Karpas-422 (cell line): ENCODE measurements around the gene GDF9. TPM values are rescaled to one million over a fixed set of nuclear protein-coding genes. Genes with fewer than 3 reads are reported as not detected.

Experiments
- DNase-seq: peaks from one replicate; pipeline ENCODE4 v3.0.0-alpha.2; 2015
- H2AFZ ChIP-seq: fragments of 200-600 bp; sonication (generic); 2 replicates; pipeline ENCODE4 v1.6.1; 2014; ENCODE audit warnings: antibody characterized with exemption, low read length, mixed read lengths
- H3K27ac ChIP-seq: fragments of 200-600 bp; sonication (generic); 2 replicates; pipeline ENCODE4 v1.5.1; 2014; ENCODE audit warnings: mild to moderate bottlenecking, low read length, moderate library complexity
- H3K27me3 ChIP-seq: fragments of 200-600 bp; sonication (generic); 2 replicates; pipeline ENCODE4 v1.6.1; 2014; ENCODE audit warnings: low read length, mixed read lengths
- H3K36me3 ChIP-seq: fragments of 200-600 bp; sonication (generic); 2 replicates; pipeline ENCODE4 v1.6.1; 2014; ENCODE audit warnings: low read length, mixed read lengths; ENCODE audit not compliant: insufficient read depth
- H3K4me1 ChIP-seq: fragments of 200-600 bp; sonication (generic); 2 replicates; pipeline ENCODE4 v1.6.1; 2014; ENCODE audit warnings: mild to moderate bottlenecking, low read length, mixed read lengths
- H3K4me2 ChIP-seq: fragments of 200-600 bp; sonication (generic); 2 replicates; pipeline ENCODE4 v1.6.1; 2014; ENCODE audit warnings: low read length, low read depth, mild to moderate bottlenecking; ENCODE audit not compliant: poor library complexity, severe bottlenecking
- H3K4me3 ChIP-seq: fragments of 200-600 bp; sonication (generic); 2 replicates; pipeline ENCODE4 v1.5.1; 2014; ENCODE audit warnings: mild to moderate bottlenecking, antibody characterized with exemption, low read length, mixed read lengths
- H3K79me2 ChIP-seq: fragments of 200-600 bp; sonication (generic); 2 replicates; pipeline ENCODE4 v1.6.1; 2014; ENCODE audit warnings: mild to moderate bottlenecking, low read length, mixed read lengths
- H3K9ac ChIP-seq: fragments of 200-600 bp; sonication (generic); 2 replicates; pipeline ENCODE4 v1.6.0; 2014; ENCODE audit warnings: low read length
- H3K9me2 ChIP-seq: fragments of 200-600 bp; sonication (generic), shearing (Covaris generic); replicated peaks from 2 replicates; pipeline ENCODE4 v1.6.0; 2014; ENCODE audit warnings: mild to moderate bottlenecking, low read length, moderate library complexity; ENCODE audit not compliant: insufficient read depth
- H3K9me3 ChIP-seq: fragments of 300-700, 200-600 bp; sonication (generic); 2 replicates; pipeline ENCODE4 v1.6.1; 2014; ENCODE audit warnings: low read length, mixed read lengths
- H4K20me1 ChIP-seq: fragments of 200-600 bp; sonication (generic); 2 replicates; pipeline ENCODE4 v1.6.1; 2014; ENCODE audit warnings: mild to moderate bottlenecking, antibody characterized with exemption, low read length, low read depth; ENCODE audit not compliant: insufficient read depth
- total RNA-seq: library from RNA; depleted of rRNA; stranded (reverse); fragments of >200 nt; shearing (Covaris generic); gene quantifications from 2 replicates; pipeline ENCODE4 v1.2.3, GENCODE V29; 2014; ENCODE audit warnings: low replicate concordance

The GDF9 gene
- total RNA-seq, 1 experiment from 2014 or later = 1.2 TPM

DNA sequence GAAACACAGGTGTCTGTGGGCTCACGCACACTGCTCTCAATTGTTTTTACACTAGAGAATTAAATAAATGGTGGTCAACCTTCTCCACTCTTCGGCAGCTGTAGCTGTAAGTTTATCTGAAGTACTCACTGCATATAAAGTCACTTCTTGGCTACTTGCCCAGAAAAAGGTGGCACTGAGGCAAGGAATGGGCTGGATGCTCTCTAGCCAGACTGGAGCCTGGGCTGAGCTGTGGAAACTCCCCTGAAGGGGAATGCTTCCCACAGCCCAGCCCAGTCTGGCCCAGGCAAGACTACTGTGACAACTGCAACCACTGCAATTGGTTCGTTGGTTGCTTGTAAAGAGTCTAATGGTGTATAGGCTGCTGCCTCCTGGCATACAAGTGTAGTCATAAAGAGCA, 11.7 kb upstream of the GDF9 start:
- no peak overlapping the region for H2AFZ ChIP-seq

DNA sequence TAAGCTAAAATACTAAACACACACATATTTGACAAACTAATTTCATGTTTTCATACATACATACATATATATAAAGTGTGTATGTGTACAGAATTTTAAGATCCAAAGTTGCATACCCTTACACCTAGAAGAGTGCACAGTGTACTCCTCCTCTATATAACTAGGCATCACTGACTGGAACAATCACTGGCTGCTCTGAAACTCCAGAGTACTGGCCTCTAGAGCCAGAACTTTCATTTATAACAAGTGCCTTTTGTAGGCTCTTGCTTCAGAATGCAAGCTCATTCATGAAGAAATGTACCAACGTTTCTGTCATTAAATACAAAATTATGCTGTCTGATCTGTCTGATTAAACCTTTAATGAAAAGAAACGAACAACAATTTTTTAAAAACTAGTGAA, 11.2 kb upstream of the GDF9 start:
- no peaks in the 10 kb centered on the region for H3K9me2 ChIP-seq
- no peaks in the 10 kb centered on the region for H3K27me3 ChIP-seq
- H3K36me3 ChIP-seq = peaks cover 37% of the 10 kb centered on the region; the same call in 1 of the 2 replicates
- no peaks in the 10 kb centered on the region for H3K9me3 ChIP-seq
- H3K4me1 ChIP-seq = no peaks in the 10 kb centered on the region; the same call in 1 of the 2 replicates
- H3K79me2 ChIP-seq = no peaks in the 10 kb centered on the region
- no peak overlapping the region for H3K27ac ChIP-seq
- no peak overlapping the region for H3K4me2 ChIP-seq
- H4K20me1 ChIP-seq = no peaks in the 10 kb centered on the region
- no peak for DNase-seq
- no peak overlapping the region for H3K4me3 ChIP-seq
- no peak overlapping the region for H2AFZ ChIP-seq
- no peak overlapping the region for H3K9ac ChIP-seq

More for the DNA sequence above, 11.7 kb upstream of the GDF9 start:
- H3K27ac ChIP-seq = no peak overlapping the region
- H3K27me3 ChIP-seq = no peaks in the 10 kb centered on the region
- no peak overlapping the region for H3K4me3 ChIP-seq
- H3K4me2 ChIP-seq = no peak overlapping the region
- H3K79me2 ChIP-seq = no peaks in the 10 kb centered on the region
- no peak for DNase-seq
- peaks cover 37% of the 10 kb centered on the region; the same call in 1 of the 2 replicates for H3K36me3 ChIP-seq
- H3K9me2 ChIP-seq = no peaks in the 10 kb centered on the region
- no peaks in the 10 kb centered on the region for H4K20me1 ChIP-seq
- H3K9ac ChIP-seq = no peak overlapping the region
- H3K9me3 ChIP-seq = no peaks in the 10 kb centered on the region
- no peaks in the 10 kb centered on the region; the same call in 1 of the 2 replicates for H3K4me1 ChIP-seq

DNA sequence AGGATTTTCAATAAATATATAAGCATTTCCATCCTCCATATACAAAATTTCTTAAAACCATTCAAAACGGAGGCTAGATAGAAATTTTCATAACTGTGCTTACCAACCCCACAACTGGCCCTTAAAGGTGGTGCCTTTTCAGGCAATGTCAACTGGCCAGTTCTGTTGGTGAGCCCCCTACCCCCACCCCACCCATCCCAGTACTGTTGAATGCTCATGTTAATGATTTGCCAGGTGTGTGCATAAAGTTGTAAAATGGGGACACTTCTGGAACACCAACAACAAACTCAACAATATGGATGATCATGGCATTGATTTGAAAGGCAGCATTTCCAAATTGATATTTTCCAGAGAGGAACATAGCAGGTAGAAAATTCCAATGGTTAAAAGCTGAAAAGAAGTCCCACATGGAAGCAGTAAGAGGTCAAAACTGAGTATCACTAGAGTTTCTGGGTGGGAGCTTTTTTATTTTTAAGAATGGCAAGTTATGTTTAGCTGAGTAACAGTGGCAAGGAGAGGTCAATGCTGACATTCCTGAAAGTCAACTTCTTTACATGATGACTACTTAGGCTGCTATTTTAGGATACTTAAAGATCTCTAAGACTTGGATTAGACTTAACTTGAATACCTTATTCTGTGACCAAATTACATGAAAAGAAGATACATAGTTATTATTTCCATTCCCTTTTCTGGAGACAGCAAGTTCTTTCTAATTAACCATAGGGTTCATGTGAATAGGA, 9.9 kb upstream of the GDF9 start:
- Histone ChIP-seq H3K9me2 (no peaks in the 10 kb centered on the region), H3K27me3 (no peaks in the 10 kb centered on the region), H3K27ac (no peak overlapping the region), H4K20me1 (no peaks in the 10 kb centered on the region), H3K4me2 (no peak overlapping the region), H3K4me3 (no peak overlapping the region), H3K9ac (no peak overlapping the region), H3K9me3 (no peaks in the 10 kb centered on the region), H3K79me2 (no peaks in the 10 kb centered on the region), H2AFZ (no peak overlapping the region), H3K4me1 (no peaks in the 10 kb centered on the region; the same call in 1 of the 2 replicates), H3K36me3 (peaks cover 30% of the 10 kb centered on the region; the same call in 1 of the 2 replicates)
- DNase-seq = no peak

- Histone ChIP-seq H4K20me1 (no peaks in the 10 kb centered on the region), H3K9ac (no peak overlapping the region), H3K9me2 (no peaks in the 10 kb centered on the region), H3K4me1 (no peaks in the 10 kb centered on the region; the same call in none of the 2 replicates), H2AFZ (no peak overlapping the region), H3K9me3 (no peaks in the 10 kb centered on the region), H3K4me3 (no peak overlapping the region), H3K36me3 (peaks cover 28% of the 10 kb centered on the region; the same call in 1 of the 2 replicates), H3K27ac (no peak overlapping the region), H3K4me2 (no peak overlapping the region), H3K27me3 (no peaks in the 10 kb centered on the region), H3K79me2 (0 out of 2 replicates have a peak, but pooled peaks cover under 1% of the 10 kb centered on the region)
- DNase-seq = no peak
Measured at GRCh38 chr5:132873930-132874271, 7.6 kb upstream of the GDF9 start.

DNA sequence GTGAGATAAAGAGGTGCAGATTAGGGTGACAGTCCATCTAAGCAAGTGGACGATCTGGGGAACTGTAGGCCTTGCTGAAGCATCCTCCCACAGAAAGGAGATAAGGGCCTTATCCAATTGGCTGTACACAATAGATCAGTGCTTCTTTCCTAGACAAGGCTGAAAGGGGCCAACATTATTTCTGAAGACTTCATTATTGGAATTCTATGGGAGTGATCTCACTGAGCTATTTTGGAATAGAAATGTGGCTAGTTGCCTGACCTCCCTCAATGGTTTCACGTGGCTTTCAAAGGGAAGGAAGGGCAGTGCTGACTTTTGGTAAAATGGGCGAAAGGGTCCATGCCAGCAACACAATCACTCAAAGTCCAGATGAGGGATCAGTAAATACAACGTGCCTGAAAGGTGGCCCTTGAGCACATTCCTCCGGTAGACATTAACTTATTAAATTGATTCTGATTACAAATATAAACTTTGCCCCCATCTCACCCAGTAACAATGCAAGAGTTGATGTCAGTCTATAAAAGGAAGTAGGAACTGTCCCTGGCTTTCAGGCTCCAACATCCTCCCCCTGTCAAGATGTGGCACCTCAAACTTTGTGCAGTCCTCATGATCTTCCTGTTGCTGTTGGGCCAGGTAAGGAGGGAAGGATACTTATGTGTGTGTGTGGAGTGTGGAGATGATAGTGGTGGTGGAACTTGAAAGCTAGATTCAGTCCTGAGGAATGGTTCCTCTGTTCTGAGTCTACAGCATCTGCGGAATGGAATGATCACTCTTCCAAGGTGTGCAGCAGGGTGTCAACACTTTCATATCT, 7.1 kb upstream of the GDF9 start, which contains the start of gene LEAP2:
LEAP2 (plus strand) TSS at position 550 of the 811 bp plus-strand sequence; CDS start at position 577, 27 bp downstream.
- H3K4me2 ChIP-seq = no peak within 1 kb of the TSS
- no peaks in the 10 kb centered on the region for H4K20me1 ChIP-seq

DNA sequence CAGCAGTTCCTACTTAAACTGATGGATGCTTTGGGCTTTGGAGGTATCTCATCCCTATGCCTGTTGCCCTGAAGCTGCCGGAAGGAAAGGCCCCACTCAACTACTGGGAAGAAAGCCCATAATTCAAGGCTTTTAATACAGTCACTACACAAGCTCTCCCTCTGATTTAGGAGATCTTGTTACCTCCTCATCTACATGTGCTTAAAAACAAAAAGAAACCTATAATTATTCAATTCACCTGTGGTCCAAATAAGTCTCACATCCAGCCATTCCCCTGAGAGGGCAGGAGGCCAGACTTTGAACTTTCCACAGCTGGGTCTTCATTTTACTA, 6.5 kb upstream of the GDF9 start:
- Histone ChIP-seq H4K20me1 (no peaks in the 10 kb centered on the region), H3K79me2 (peaks cover 11% of the 10 kb centered on the region), H3K4me2 (no peak overlapping the region), H3K36me3 (peaks cover 31% of the 10 kb centered on the region; the same call in 1 of the 2 replicates), H3K27ac (no peak overlapping the region), H3K4me3 (no peak overlapping the region), H3K9me2 (no peaks in the 10 kb centered on the region), H2AFZ (no peak overlapping the region), H3K9ac (no peak overlapping the region), H3K9me3 (no peaks in the 10 kb centered on the region), H3K4me1 (peaks cover 7% of the 10 kb centered on the region), H3K27me3 (no peaks in the 10 kb centered on the region)
- DNase-seq = no peak

More for the DNA sequence above, 7.1 kb upstream of the GDF9 start, which contains the start of gene LEAP2:
- Histone ChIP-seq H3K9me3 (no peaks in the 10 kb centered on the region), H3K27me3 (no peaks in the 10 kb centered on the region), H2AFZ (no peak within 1 kb of the TSS), H3K9ac (no peak within 1 kb of the TSS), H3K27ac (no peak within 1 kb of the TSS), H3K79me2 (peaks cover 5% of the 10 kb centered on the region), H3K9me2 (no peaks in the 10 kb centered on the region), H3K4me3 (no peak within 1 kb of the TSS), H3K36me3 (peaks cover 29% of the 10 kb centered on the region; the same call in 1 of the 2 replicates), H3K4me1 (peaks cover 2% of the 10 kb centered on the region)
- no peak for DNase-seq

GRCh38 chr5:132871459-132872284, 5.4 kb upstream of the GDF9 start:
- H3K9ac ChIP-seq = no peak overlapping the region
- no peak overlapping the region for H2AFZ ChIP-seq
- no peaks in the 10 kb centered on the region for H4K20me1 ChIP-seq
- no peaks in the 10 kb centered on the region for H3K9me3 ChIP-seq
- H3K4me1 ChIP-seq = peaks cover 13% of the 10 kb centered on the region
- no peak overlapping the region for H3K4me3 ChIP-seq
- no peak for DNase-seq
- H3K27me3 ChIP-seq = no peaks in the 10 kb centered on the region
- H3K79me2 ChIP-seq = peaks cover 22% of the 10 kb centered on the region
- H3K9me2 ChIP-seq = no peaks in the 10 kb centered on the region
- no peak overlapping the region for H3K27ac ChIP-seq
- no peak overlapping the region for H3K4me2 ChIP-seq
- peaks cover 31% of the 10 kb centered on the region; the same call in 1 of the 2 replicates for H3K36me3 ChIP-seq
